HG02870 (cell line): ENCODE results near the gene TNNT1.
"Not testable (repeated sequence)": the region's sequence is repeated elsewhere in the genome, so short reads cannot be mapped to it uniquely, and the experiment has no call there.

ENCODE experiments used
- ATAC-seq: cut with Tn5 transposase; IDR thresholded peaks from one replicate; pipeline ENCODE4 v1.9.1; 2021; ENCODE audit warnings: mild to moderate bottlenecking, moderate library complexity; ENCODE audit not compliant: unreplicated experiment

Gene TNNT1

GRCh38 chr19:55112246-55112776, 36.7 kb downstream of the TNNT1 start:
- ATAC-seq = no peak

DNA sequence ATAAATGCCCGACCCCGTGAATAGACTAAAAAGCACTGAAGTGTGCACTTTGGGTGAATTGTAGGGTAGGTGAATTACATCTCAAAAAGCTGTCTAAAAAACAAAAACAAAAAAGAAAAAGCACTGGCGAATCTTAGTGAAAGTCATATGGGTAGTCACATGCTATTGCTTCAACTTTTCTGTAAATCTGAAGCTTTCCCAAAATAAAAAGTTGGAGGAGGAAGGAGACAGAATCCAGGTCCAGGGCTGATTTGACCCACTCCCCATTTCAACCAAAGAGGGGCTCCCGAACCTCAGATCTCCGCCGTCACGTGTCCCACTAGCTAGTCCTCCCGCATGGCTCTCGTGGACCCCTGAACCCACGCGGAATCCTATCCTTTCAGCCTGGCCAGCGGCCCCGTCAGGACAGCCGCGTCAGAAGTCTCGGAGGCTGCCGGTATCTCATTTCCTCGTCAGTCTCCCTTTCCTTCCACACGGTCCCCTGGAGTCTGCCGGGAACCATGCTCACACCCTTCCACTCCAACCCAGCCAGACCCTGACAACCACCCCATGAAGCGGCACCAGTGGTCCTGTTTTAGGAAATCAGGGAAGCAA, 37.7 kb downstream of the TNNT1 start:
- no peak for ATAC-seq

DNA sequence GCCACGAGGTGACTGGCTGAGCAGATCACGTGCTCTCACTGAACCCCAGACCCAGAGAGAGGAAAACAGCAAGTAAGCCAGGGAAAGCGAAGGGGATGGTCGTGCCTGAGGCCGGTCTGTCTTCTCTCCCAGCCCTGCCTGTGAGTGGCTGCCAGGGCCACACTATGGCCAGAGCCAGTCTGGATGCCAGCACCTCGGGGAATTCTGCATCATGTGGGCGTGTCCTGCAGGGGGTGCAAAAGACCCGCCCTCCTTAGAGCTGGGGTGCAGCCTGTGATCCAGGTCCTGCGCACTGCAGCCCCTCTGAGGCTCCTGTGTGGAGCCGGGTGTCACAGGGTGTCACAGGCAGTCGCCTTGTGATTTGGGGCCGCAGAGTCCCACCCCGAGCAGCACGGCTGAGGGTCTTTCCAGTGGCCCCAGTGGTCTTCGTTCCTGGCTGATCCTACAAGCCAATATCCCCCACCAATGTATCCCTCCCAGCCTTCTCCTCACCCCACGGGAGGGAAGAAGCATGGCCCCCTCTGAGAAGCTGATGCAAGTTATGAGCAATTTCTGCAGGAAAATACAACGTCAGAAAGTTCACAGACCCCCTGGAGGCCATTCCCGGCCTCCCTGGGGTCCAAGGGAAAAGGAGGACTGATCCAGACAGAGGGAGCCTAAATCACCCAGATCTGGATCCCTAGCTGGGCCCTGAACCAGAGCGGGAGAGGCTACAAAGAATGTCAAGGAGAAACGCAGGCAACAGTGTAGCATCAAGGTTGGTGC, 39.3 kb downstream of the TNNT1 start:
- ATAC-seq = no peak

DNA sequence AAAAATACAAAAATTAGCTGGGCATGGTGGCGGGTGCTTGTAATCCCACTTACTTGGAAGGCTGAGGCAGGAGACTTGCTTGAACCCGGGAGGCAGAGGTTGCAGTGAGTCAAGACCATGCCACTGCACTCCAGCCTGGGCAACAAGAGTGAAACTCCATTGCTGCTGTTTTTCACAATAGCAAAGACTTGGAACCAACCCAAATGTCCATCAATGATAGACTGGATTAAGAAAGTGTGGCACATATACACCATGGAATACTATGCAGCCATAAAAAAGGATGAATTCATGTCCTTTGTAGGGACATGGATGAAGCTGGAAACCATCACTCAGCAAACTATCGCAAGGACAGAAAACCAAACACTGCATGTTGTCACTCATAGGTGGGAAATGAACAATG, 41.8 kb downstream of the TNNT1 start:
- ATAC-seq = not testable (repeated sequence)

GRCh38 chr19:55106591-55106990, 42.4 kb downstream of the TNNT1 start:
- ATAC-seq = no peak

DNA sequence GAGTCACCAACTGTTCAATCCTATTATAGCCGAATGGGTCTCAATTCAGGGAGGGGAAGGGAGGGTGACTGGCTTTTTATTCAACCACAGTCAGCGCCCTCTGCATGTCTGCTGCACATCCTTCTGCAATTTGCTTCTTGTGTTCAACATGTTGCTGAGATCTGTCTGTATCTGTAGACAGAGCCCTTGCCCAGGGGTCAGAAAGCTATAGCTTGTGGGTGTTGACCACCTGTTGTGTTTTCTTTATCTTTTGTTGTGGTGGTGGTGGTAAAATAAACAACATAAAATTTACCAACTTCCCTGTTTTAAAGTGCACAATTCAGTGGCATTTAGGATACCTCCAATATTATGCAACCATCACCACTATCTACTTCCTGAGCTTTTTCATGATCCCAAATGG, 43.8 kb downstream of the TNNT1 start:
- no peak for ATAC-seq

DNA sequence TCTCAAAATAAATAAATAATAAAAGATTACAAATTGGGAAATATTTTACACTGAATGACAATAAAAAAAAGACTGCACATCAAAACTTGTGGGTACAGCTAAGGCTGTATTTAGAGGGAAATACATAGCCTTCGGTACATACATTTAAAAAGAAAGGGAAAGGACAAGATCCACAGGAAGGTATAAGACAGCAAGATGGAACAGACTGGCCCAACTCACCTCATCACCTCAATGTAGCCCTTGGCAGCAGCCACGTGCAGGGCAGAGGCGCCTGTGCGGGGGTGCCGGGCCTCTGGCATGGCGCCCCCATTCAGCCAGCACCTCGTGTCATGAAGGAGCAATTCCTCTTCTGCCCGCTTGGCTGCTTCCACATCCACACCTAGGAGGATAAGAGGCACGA, 45.8 kb downstream of the TNNT1 start:
- no peak for ATAC-seq

- ATAC-seq = no peak
These were observed 47.7 kb downstream of the TNNT1 start for GRCh38 chr19:55101261-55101660.

DNA sequence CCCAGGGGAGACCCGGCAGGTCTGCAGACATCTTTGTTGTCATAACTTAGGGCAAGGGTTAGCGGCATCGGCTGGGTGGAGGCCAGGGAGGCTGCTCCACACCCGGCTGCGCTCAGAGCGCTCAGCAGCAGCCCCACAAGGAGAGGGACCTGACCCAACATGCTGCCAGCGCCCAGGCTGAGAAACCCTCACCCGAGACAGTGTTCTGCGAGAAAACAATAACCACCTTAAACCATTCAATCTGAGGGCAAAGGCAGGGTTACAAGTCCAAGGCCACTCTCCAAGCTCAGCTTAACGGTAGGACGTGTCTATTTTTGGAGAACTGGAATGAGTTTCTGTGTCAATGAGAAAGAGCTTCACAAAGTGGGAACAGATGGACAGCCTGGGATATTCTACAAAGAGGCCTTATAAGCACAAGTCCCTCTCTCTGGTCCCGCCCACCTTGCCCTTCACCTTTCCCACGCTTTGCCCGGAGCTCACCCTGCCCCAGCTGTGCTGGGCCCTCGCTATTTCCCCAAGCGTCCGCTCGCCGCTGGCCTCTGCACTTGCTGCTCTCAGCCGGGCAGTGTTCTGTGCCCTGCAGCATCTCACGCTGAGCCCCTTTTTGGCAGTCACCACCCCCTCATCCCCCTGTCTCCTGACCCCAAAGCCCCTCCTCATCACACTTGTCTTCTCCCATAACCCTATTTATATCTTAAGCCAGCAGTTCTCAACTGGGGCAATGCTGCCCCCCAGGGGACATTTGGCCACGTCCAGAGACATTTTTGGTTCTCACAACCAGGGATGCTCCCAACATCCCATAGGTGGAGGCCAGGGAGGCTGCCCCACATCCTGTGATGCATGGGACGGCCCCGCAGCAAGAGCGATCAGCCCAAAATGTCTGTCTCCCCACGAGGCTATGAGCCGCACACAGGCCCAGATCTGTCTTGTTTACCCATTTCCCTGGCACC, 49.2 kb downstream of the TNNT1 start:
- no peak for ATAC-seq

DNA sequence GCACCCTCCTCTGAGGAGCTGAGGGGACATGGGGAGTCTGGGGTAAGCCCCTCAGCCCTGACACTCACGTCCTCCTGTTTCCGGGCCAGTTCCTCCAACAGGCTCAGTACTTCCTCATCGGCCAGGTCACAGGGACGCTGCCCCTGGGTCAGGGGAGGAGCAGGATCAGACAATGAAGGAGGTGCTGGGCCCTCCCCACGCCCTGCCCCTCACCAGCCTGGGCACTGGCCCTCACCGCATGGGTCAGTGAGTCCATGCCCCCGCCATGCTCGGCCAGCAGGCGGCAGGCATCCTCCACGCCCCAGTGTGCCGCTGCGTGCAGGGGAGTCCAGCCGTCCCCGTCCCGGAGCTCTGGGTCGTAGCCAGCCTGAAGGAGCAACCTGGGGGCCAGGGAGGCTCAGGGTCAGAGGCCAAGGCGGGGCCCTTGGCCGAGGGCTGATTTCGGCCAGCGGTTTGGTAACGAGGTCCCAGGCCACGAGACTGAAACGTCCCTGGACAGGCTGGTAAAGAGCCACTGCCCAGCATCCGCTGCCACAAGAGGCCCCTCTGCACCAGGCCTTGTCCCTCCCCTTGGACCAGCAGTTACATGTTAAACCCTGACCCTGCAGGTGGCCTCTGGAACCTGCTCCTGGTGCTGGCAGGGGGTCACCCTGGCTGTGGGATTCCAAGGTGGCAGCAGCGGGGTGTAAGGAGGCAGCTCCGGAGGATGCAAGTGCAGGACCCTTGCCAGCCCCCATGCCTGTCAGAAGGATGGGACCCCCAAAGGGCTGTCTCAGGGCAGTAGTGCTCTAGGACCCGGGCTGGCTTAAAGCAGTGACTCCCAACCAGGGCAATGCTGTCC, 50.1 kb downstream of the TNNT1 start:
- ATAC-seq = no peak

GRCh38 chr19:55097864-55098715, 50.9 kb downstream of the TNNT1 start:
- ATAC-seq = no peak

GRCh38 chr19:55096061-55096701, 52.8 kb downstream of the TNNT1 start:
- no peak for ATAC-seq

GRCh38 chr19:55095260-55096060, 53.5 kb downstream of the TNNT1 start:
- no peak for ATAC-seq

- ATAC-seq = no peak
These were observed 54.3 kb downstream of the TNNT1 start for GRCh38 chr19:55094456-55095259.

DNA sequence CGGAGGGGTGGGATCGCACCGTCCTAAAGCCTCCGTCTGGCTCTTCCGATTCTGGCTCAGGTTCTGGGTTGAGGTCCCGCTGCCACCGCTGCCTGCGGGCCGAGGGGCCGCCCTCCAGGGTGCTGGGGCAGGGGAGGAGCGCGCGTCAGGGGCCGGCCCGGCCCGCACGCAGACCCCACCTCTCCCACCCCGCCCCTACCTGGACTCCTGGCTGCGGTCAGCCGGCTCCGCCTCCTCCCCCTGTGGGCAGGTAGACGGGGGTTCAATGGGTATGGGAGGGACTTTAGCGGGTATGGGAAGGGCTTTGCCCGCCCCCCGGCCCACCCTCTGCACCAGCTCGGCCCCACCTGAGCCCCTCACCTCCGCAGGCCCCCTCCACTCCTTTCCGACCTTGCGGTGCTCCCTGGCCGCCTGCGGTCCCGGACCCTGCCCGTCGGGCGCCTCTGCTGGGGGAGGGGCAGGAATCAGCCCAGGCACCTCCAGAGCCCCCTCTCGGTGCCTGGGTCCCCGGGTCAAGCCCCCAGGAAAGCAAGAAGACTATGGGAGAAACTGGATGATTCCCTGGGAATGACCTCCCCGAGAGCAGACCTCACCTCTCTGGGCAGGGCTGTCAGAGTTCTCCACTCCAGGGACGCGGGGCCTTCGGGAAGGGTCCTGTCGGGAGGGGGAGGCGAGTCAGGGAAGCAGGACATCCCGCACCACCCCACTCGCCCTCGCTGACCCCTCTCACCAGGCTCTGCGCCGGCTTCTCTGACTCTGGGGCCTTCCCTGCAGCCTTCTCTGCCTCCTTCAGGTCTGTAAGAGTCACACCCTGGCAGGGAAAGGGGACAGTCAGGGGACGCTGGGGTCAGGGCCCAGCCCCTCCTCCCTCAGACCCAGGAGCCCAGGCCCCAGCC, 56.3 kb downstream of the TNNT1 start:
- no peak for ATAC-seq

DNA sequence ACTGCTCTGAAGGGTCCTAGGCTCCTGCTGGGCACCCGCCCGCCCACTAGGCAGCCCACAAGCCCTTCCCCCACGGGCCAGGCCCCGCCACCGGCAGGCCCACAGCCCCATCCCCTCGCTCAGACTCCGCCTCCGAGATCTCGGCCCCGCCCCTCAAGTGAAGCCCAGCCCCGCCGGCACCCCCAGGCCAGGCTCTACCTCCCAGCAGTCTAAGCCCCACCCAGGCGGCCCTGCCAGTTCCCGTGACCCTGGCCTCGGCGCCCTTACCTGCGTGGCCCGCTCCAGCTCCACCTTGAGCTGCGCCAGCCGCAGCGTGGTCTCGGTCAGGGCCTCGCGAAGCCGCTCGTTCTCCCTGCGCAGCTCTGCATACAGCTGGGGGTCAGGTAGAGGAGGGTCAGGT, 57.1 kb downstream of the TNNT1 start:
- no peak for ATAC-seq
